IPS-18c (cell line): ENCODE data around the gene BPIFB6.

ENCODE experiments used
- H3K4me3 ChIP-seq: 2 replicates; pipeline ENCODE4 v1.7.0; 2013; ENCODE audit warnings: low read depth, mild to moderate bottlenecking, low read length, moderate library complexity; ENCODE audit not compliant: insufficient read depth
- H3K9me3 ChIP-seq: one replicate; pipeline ENCODE4 v1.6.1; 2013; ENCODE audit warnings: mild to moderate bottlenecking, low read length, moderate library complexity; ENCODE audit not compliant: control insufficient read depth, insufficient read depth

Gene BPIFB6

DNA sequence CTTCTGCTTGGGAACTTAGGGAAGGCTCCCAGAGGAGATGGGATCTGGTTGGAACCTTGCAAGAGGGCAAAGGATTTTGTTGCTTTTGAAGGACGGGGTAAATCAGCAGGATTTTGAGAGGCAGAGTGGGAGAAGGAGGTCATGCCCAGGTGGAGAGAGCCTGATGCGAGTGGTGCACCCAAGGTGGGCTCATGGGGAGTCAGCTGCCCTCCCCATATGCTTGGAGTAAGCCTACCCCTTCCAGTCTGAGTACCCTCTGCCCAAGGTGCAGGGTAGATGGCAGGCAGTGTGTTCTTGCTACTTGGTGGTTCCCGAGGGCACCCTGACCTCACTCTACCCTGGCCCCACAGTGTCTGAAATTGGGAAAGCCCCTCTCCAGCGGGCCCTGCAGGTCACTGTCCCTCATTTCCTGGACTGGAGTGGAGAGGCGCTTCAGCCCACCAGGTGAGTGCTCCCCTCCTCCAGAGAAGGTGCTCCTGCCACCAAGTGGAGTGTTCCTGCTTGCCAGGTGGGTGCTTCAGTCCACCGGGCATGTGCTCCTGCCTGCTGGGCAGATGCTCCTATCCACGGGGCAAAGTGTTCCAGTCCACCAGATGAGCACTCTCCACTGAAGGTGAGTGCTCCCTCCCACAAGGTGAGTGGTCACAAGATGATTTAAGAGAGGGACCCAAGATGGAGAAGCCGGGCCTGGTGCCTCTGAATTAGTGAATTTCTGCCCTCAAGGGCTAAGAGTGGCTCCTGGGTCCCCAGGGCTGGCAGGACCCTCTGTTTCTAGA, 20.6 kb upstream of the BPIFB6 start:
- no peaks in the 10 kb centered on the region for H3K9me3 ChIP-seq
- H3K4me3 ChIP-seq, result no peak overlapping the region

DNA sequence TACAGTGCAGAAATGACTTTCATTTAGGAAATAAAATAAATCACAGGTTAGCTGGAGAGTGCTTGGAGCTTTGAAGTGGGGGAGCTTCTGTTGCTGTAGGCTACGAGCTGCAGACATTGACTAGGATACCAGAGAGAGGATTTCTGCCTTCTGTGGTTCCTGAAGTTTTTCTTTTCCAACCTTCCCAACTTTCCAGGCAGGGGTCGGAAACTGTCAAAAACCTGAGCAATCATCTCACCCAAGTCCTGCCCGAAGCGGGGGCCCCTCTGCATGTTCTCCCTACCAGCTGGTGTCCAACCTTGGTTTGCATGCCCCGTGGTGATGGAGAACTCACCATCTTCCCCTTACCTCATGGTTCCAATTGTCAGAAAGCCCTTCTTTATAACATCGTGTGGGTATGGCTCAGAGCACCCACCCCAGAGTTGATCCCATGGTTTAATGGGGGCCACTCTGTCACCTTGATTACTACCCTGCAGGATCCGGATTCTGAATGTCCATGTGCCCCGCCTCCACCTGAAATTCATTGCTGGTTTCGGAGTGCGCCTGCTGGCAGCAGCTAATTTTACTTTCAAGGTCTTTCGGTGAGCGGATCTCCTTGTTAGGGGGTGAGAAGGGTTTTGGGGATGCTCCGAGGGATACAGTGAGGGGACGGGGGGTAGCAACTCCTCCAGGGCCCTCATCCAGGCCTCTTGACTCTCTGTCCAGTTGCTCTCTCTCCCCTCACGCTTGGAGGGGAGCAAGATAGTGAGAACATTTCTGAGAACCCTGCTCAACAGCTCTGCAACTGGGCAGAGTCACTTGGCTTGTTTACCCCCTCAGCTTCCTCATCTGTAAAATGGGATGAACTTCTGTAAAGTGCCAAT, 18.9 kb upstream of the BPIFB6 start:
- Histone ChIP-seq H3K4me3 (no peak overlapping the region), H3K9me3 (no peaks in the 10 kb centered on the region)

DNA sequence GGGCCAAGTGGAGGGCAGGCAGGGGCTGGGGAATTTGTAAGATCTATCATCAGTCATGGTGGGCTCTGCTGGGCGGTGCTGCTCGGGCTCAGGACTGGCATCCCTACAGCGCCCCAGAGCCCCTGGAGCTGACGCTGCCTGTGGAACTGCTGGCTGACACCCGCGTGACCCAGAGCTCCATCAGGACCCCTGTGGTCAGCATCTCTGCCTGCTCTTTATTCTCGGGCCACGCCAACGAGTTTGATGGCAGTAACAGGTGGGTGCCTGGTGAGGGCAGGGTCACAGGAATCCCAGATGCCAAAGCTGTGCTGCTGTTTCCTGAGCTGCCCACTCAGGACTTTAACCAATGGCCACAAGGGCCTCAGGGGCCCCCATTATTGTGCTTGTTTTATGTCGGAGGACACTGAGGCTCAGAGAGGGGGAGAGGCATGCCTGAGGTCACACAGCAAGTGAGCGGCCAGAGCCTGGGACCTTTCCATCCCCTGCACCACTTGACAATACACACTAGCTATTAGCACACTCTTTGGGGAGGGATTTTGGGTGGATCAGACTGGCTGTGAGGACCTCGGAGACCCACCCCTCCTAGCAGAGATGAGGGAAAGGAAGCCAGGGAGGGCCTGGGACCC, 17.6 kb upstream of the BPIFB6 start:
- H3K9me3 ChIP-seq, result no peaks in the 10 kb centered on the region
- no peak overlapping the region for H3K4me3 ChIP-seq

DNA sequence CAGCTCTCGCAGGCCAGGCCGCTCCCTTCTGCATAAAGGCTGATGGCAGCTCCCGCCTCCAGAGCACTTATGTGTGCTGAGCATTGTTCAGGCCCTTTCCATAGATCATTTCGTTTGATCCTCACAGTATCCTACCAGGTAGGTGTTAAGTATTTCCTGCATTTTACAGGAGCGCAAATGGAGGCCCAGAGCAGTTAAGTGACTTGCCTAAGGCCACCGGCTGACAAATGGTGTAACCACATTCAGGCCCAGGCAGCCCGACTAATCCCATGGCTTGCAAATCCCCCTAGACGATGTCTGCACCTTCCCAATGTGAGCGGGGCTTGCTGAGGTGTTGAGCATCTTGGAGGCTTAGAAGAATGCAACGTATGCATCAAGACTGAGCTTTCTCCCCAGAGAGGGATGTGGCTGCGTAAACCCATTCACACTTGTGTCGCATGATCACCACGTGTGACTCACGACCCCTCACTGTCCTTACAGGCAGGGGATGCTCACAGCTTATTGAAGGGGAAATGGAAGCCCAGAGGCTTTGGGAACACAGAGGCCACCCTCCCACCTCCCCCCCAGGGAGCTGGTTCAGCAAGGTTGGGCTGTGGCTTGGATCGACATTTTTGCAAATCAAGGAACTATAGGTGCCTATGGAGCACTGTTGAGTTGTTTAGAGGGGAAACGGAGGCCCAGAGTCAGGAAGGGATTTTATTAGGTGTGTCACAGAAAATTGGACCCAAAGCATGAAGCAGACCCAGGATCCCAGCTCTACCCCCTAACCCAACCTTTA, 16.9 kb upstream of the BPIFB6 start:
- no peaks in the 10 kb centered on the region for H3K9me3 ChIP-seq
- no peak overlapping the region for H3K4me3 ChIP-seq

DNA sequence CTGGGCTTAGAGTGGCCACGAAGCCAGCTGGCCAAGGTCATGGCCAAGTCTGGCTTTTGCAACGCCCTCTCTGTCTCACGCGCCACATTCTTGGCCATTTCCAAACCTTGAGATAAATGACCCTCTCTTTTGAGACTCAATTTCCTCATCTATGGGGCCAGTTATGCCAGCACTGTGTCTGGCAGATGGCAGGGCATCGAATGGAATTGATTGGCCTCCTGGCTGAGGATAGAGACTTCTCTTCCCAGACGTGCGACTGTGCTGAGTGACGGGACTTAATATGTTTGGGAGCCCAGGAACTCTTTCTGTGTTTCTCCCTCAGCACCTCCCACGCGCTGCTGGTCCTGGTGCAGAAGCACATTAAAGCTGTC, 16.3 kb upstream of the BPIFB6 start:
- H3K9me3 ChIP-seq, result no peaks in the 10 kb centered on the region

DNA sequence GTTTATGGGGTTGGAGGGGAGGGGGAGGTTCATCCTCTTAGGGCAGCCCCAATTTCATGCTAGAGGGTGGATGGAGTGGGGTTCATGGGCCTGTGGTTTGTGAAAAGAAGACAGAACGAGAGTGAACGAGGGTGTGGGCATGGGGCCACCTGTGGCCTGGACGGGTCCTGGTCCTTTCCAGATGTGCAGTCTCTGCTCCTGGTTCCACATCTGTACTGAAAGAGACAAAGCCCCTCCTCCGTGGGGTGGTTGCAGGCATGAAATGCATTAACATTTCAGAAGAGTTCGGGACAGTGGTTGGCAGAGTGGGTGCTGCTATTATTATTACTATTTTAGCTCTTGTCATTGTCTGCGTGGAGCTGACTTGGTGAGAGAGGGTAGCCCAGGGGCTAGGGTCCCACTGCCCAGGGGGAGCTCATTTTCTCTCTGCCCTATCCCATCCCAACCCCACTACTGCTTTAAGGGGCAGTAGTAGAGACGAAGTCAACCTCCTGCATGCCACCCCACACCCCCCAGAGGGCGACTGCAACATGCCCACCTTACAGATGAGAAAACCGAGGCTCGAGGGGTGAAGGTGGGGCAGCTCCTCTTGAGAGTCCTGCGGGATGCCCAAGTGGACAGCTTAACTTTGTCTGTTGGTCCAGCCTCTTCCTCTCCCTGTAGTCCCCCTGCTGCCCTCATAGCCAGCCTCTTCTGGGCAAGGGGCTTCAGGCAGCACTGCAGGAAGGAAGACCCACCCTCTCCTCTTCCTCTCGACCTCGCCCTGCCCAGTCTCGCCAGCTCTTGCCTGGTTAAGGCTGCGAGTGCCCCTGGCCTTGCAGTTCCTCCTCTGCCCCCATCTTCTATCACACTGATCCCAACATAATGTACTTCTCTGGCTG, 15.5 kb upstream of the BPIFB6 start:
- H3K9me3 ChIP-seq, result no peaks in the 10 kb centered on the region
- H3K4me3 ChIP-seq, result no peak overlapping the region

More for the DNA sequence above, 16.3 kb upstream of the BPIFB6 start:
- no peak overlapping the region for H3K4me3 ChIP-seq

DNA sequence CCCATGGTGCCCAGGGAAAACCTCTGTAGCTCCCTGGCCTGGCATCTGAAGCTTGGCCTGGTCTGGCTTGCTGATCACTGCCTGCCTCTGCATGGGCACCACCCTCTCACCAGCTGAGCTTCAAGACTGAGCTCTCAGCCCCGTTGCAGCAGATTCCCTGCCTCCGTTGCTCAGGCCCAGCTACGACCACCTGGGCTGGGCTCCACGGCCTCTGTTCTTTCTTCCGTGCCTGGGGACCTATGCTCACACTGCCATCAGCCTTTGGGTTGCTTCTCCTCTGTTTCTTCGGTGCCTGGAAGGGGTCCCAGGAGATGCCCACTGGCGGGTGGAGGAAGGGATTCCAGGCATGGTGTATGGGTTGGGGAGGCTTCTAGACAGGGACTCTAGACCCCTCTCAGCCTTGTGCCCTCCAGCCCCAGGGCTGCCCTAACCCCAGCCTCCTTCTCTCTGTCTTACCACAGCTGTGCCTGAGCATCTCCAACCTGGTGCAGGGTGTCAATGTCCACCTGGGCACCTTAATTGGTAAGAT, 14.8 kb upstream of the BPIFB6 start:
- Histone ChIP-seq H3K9me3 (no peaks in the 10 kb centered on the region), H3K4me3 (no peak overlapping the region)

DNA sequence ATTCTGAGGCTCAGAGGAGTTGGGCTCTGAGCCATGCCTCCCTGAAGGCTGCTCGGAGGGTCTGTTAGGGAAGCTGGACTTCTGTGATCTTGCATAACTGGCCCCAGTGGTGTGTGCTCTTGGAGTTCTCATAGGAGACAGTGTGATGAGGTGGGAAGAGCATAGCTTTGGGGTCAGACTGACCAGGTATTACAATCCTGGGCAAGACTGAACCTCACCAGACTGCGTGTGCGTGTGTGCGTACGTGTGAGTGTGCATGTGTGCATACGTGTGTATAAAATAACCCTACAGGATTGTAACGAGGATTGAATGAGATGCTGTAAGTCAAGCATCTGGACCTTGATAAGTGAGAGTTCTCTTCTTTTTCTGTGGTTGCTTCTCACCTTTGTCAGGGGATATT, 13.9 kb upstream of the BPIFB6 start:
- Histone ChIP-seq H3K4me3 (no peak overlapping the region), H3K9me3 (no peaks in the 10 kb centered on the region)

DNA sequence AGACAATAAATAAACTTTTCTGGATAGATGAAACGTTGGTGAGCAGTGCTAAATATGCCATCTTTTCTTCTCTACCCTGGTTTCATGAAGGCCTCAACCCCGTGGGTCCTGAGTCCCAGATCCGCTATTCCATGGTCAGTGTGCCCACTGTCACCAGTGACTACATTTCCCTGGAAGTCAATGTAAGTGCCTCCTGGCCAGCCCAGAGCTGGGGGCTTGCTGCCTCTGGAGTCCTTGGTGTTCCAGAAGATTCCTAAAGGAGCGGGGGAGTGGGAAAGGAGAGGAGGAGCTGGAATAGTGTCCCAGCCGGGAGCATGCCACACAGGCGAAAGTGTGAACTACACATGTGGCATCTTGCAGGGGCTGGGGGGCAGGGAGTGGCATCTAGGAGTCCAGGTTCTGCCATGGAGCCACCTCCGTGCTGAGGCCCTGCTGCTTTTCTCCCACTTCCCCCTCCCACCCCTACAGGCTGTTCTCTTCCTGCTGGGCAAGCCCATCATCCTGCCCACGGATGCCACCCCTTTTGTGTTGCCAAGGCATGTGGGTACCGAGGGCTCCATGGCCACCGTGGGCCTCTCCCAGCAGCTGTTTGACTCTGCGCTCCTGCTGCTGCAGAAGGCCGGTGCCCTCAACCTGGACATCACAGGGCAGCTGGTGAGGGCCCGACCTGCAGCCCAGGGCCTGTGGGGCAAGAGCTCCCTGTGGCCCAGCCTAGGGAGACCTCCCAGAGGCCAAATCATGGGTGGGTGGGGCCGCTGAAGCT, 13.1 kb upstream of the BPIFB6 start:
- H3K4me3 ChIP-seq, result no peak overlapping the region
- no peaks in the 10 kb centered on the region for H3K9me3 ChIP-seq

DNA sequence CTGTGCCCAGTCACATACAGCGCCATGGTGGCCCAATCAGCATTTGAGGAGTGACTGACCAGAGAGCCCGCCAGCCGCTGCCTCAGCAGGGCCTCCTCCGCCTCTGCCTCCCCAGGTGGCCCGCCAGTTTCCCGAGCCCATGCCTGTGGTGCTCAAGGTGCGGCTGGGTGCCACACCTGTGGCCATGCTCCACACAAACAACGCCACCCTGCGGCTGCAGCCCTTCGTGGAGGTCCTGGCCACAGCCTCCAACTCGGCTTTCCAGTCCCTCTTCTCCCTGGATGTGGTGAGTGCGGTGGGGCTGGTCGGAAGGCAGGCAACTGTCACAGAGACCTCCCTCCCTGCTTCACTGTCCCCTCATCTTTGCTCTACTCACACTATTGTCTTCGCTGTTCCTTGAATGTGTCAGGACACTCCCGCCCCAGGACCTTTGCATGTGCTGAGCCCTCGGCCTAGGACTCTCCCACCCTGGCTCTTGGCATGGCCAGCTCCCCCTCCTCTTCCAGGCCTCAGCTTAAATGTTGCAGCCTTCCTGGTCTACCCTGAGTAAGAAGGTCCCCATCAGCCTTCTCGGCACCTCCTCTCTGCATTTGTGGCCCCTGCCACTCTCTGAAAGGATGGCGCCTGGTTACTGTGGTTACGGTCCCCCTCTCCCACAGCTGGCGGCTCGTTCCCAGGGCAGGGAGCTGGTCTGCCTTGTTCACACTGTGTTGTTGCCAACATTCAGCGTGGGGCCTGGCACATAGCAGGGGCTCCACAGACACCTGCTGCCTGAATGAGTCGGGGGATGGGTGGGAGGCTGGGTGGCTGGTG, 11.8 kb upstream of the BPIFB6 start:
- Histone ChIP-seq H3K9me3 (no peaks in the 10 kb centered on the region), H3K4me3 (no peak overlapping the region)

DNA sequence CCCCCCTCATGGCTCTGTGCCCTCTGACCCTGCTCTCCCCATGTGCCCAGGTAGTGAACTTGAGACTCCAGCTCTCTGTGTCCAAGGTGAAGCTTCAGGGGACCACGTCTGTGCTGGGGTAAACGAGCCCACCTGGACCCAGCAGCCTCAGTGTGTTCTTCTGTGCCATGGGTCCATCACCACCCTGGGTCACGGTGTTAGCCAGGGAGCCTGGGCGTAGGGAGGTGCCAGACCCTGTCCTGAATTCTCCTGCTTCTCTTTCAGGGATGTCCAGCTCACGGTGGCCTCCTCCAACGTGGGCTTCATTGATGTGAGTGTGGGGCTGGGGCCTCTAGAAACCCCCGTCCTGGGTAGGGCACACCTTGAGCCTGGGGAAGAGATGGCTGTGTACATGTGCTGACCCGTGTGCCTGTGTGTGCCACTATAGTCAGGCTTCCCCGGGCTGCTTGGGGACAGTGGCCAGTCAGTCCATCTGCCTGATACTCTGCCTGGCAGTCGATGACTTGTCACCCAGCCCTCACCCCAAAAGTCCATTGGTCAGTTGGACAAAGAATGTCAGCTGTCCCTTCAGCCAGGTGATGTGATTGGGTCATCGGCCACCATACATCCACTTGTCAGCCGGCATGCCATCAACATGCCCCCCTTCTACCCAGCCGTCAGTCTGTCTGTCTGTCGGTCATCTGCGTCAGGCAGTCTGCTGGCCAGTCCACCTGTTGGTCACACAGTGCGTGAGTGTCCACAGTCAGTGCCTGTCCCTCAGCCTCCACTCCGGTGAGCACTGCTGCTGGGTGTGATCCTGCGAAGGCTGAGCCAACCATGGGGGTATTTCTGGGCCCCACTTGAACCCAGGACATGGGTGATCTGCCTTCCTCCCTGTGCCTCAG, 10.9 kb upstream of the BPIFB6 start:
- Histone ChIP-seq H3K4me3 (no peak overlapping the region), H3K9me3 (no peaks in the 10 kb centered on the region)

DNA sequence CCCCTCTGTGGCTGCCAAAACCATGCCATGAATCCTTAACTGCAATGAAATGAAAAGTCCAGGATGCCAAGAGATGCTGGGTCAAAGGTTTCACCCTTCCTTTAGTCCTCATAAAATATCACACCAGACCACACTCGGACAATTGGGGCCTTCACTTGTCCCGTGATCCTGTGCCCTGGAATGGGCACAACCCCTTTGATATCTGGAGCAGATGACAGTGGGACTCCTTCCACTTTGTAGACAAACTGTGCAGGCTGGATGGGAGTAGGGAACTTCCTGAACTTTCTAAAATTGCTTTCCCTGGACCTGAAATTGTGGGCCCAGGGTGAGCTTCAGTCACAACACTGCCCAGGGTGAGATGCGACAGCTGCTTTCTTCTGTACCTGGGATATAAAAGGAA, 9.6 kb upstream of the BPIFB6 start:
- H3K4me3 ChIP-seq, result no peak overlapping the region
- no peaks in the 10 kb centered on the region for H3K9me3 ChIP-seq

DNA sequence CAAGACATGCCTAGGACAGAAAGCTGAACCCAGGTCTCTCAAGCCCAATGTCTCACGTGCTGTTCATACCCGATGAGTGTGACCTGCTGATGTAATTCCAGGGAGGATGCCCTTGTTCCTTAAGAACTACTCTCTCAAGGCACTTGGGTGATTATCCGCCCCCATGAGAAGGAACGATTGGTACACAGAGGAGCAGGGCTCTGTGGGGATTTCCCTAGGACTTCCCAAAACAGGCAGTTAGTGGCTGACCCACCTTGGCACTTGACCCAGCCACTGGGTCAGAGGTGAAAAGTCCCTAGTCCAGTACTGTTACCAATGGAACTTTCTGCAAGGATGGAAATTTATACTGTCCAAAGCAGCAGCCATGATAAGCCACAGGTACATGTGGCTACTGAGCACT, 9.2 kb upstream of the BPIFB6 start:
- Histone ChIP-seq H3K4me3 (no peak overlapping the region), H3K9me3 (no peaks in the 10 kb centered on the region)
